HCT116 (cell line): ENCODE data around the gene CCRL2. TPM values are rescaled to one million over a fixed set of nuclear protein-coding genes. Genes with fewer than 3 reads are reported as not detected.

Experiments
- ATAC-seq: fragments of 200-7000 bp; cut with Tn5 transposase; 2 replicates; pipeline ENCODE4 v1.9.1; 2020; ENCODE audit warnings: mild to moderate bottlenecking, moderate library complexity
- BruUV-seq: library from RNA; stranded (reverse); fragments of 400-500 nt; replicated peaks from 2 replicates; lab custom pipeline; 2021; lab: Mats Ljungman, UMichigan
- CTCF ChIA-PET: fragments of 300-600 bp; sonication (Branson Sonifier 250); formaldehyde crosslinking; loops from one replicate; lab custom pipeline; 2021; ENCODE audit warnings: antibody characterized with exemption; lab: Charles Lee
- POLR2A ChIA-PET: fragments of 300-600, 350-600 bp; sonication (Branson Sonifier 250); formaldehyde crosslinking; loops from one replicate; lab custom pipeline; 2021; ENCODE audit warnings: antibody characterized with exemption; lab: Charles Lee
- RAD21 ChIA-PET, 2 experiments: fragments of 300-600 bp; sonication (Branson Sonifier 250); formaldehyde crosslinking; loops; one replicate each; lab custom pipeline; 2023; ENCODE audit warnings: low total read pairs in 2 of 2; ENCODE audit not compliant: uncharacterized antibody in 2 of 2, unreplicated experiment in 2 of 2, low non-redundant PET in 1 of 2; lab: Charles Lee
- DNase-seq: peaks from one replicate; pipeline ENCODE4 v3.0.0-alpha.2; 2010; ENCODE audit warnings: low read depth, low spot score
- H2AFZ ChIP-seq: fragments of 200-600 bp; shearing (Covaris generic), sonication (generic); 2 replicates; pipeline ENCODE4 v1.6.1; 2017; ENCODE audit warnings: low read depth, mixed run types, mixed read lengths, antibody characterized with exemption, low read length; ENCODE audit not compliant: poor library complexity, severe bottlenecking
- H3K27ac ChIP-seq: 2 replicates; pipeline ENCODE4 v1.5.1; 2012; ENCODE audit warnings: low read depth, low read length
- H3K27me3 ChIP-seq: fragments of 200-600 bp; sonication (generic); 2 replicates; pipeline ENCODE4 v1.6.1; 2016; ENCODE audit warnings: mixed run types, low read length, mixed read lengths; ENCODE audit not compliant: insufficient read depth
- H3K36me3 ChIP-seq, 2 experiments: fragments of 200-500 bp in 1 of 2; fragments of 200-600 bp in 1 of 2; sonication (Bioruptor generic) in 1 of 2; sonication (generic) in 1 of 2; 2 replicates each; pipeline versions ENCODE4 v1.5.1 to v1.6.1; 2014 to 2016; ENCODE audit warnings: low read length in 2 of 2, inconsistent platforms in 1 of 2, mixed read lengths in 1 of 2, mixed run types in 1 of 2; ENCODE audit not compliant: insufficient read depth in 2 of 2, control insufficient read depth in 1 of 2
- H3K4me1 ChIP-seq, 2 experiments: fragments of 200-600 bp in 1 of 2; sonication (generic) in 1 of 2; 2 replicates each; pipeline versions ENCODE4 v1.5.1 to v1.6.1; 2012 to 2017; ENCODE audit warnings: low read length in 2 of 2, inconsistent platforms in 1 of 2, mild to moderate bottlenecking in 1 of 2, mixed read lengths in 1 of 2, mixed run types in 1 of 2, moderate library complexity in 1 of 2; ENCODE audit not compliant: insufficient read depth in 2 of 2, control insufficient read depth in 1 of 2
- H3K4me2 ChIP-seq: fragments of 200-600 bp; sonication (generic); 2 replicates; pipeline ENCODE4 v1.6.1; 2017; ENCODE audit warnings: mixed run types, low read length, mixed read lengths
- H3K4me3 ChIP-seq, 2 experiments: fragments of 200-600 bp in 1 of 2; sonication (generic) in 1 of 2; replicated peaks in 1 of 2; 2 replicates each; pipeline ENCODE4 v1.5.1; 2011 to 2016; ENCODE audit warnings: low read length in 2 of 2, control low read depth in 1 of 2, low read depth in 1 of 2, mild to moderate bottlenecking in 1 of 2, mixed read lengths in 1 of 2, mixed run types in 1 of 2
- H3K79me2 ChIP-seq: fragments of 200-600 bp; sonication (generic); 2 replicates; pipeline ENCODE4 v1.6.1; 2017; ENCODE audit warnings: mild to moderate bottlenecking, mixed run types, low read length, moderate library complexity, mixed read lengths; ENCODE audit not compliant: insufficient read depth
- H3K9ac ChIP-seq: fragments of 200-600 bp; sonication (generic); 2 replicates; pipeline ENCODE4 v1.6.1; 2016; ENCODE audit warnings: low read length, mixed read lengths
- H3K9me2 ChIP-seq: fragments of 200-600 bp; sonication (generic), shearing (Covaris generic); 2 replicates; pipeline ENCODE4 v1.6.1; 2017; ENCODE audit warnings: mixed run types, mild to moderate bottlenecking, moderate library complexity; ENCODE audit not compliant: insufficient read depth
- H3K9me3 ChIP-seq, 2 experiments: fragments of 200-500 bp in 1 of 2; fragments of 200-600 bp in 1 of 2; sonication (Bioruptor generic) in 1 of 2; sonication (generic) in 1 of 2; 2 replicates each; pipeline ENCODE4 v1.6.1; 2014 to 2017; ENCODE audit warnings: low read length in 2 of 2, mixed read lengths in 2 of 2, inconsistent platforms in 1 of 2, low read depth in 1 of 2, mild to moderate bottlenecking in 1 of 2, mixed run types in 1 of 2, moderate library complexity in 1 of 2; ENCODE audit not compliant: control insufficient read depth in 1 of 2, insufficient read depth in 1 of 2
- H4K20me1 ChIP-seq: fragments of 200-600 bp; sonication (generic), shearing (Covaris generic); 2 replicates; pipeline ENCODE4 v1.6.1; 2017; ENCODE audit warnings: mixed run types, mild to moderate bottlenecking, moderate library complexity; ENCODE audit not compliant: insufficient read depth
- CBX3 ChIP-seq: IDR thresholded peaks from 2 replicates; pipeline ENCODE4 v1.6.1; 2012; ENCODE audit warnings: low read depth
- CTCF ChIP-seq, 3 experiments: fragments of 200-600 bp in 1 of 3; sonication (generic) in 1 of 3; IDR thresholded peaks in 2 of 3; conservative IDR thresholded peaks in 1 of 3; 2 replicates each; pipeline ENCODE4 v1.5.1; 2012 to 2017; ENCODE audit warnings: low read depth in 2 of 3, low read length in 2 of 3, antibody characterized with exemption in 1 of 3, borderline replicate concordance in 1 of 3, control low read depth in 1 of 3, mild to moderate bottlenecking in 1 of 3, mixed read lengths in 1 of 3, mixed run types in 1 of 3, moderate library complexity in 1 of 3; ENCODE audit not compliant: insufficient read depth in 1 of 3
- ELF1 ChIP-seq: IDR thresholded peaks from 2 replicates; pipeline ENCODE4 v1.6.1; 2012; ENCODE audit warnings: low read depth, borderline replicate concordance
- EZH2 ChIP-seq: fragments of 200-600 bp; sonication (generic); IDR thresholded peaks from 2 replicates; pipeline ENCODE4 v1.6.1; 2017; ENCODE audit warnings: antibody characterized with exemption, mixed run types
- FOSL1 ChIP-seq: IDR thresholded peaks from 2 replicates; pipeline ENCODE4 v1.6.1; 2012; ENCODE audit warnings: low read depth
- MAX ChIP-seq: IDR thresholded peaks from 2 replicates; pipeline ENCODE4 v1.6.1; 2012
- POLR2A ChIP-seq: IDR thresholded peaks from 2 replicates; pipeline ENCODE4 v1.7.0; 2011; ENCODE audit warnings: borderline replicate concordance; ENCODE audit not compliant: insufficient read depth, insufficient read length; ENCODE audit errors: extremely low read depth
- RAD21 ChIP-seq: IDR thresholded peaks from 2 replicates; pipeline ENCODE4 v1.6.1; 2012; ENCODE audit warnings: low read depth, mild to moderate bottlenecking
- REST ChIP-seq: IDR thresholded peaks from 2 replicates; pipeline ENCODE4 v1.6.1; 2012; ENCODE audit warnings: low read depth
- SIN3A ChIP-seq: IDR thresholded peaks from 2 replicates; pipeline ENCODE4 v1.6.1; 2012; ENCODE audit warnings: low read depth
- SP1 ChIP-seq: IDR thresholded peaks from 2 replicates; pipeline ENCODE4 v1.6.1; 2012; ENCODE audit warnings: low read depth
- SRF ChIP-seq: IDR thresholded peaks from 2 replicates; pipeline ENCODE4 v1.6.1; 2012; ENCODE audit warnings: low read depth
- TCF7L2 ChIP-seq: IDR thresholded peaks from 2 replicates; pipeline ENCODE4 v1.7.0; 2011; ENCODE audit warnings: borderline replicate concordance, inconsistent platforms; ENCODE audit not compliant: insufficient read depth, insufficient read length; ENCODE audit errors: extremely low read depth
- YY1 ChIP-seq: IDR thresholded peaks from 2 replicates; pipeline ENCODE4 v1.6.1; 2011; ENCODE audit warnings: low read length, low read depth, moderate library complexity, mild to moderate bottlenecking; ENCODE audit not compliant: insufficient replicate concordance; ENCODE audit errors: extremely low read depth
- ZFX ChIP-seq: fragments of 450-650 bp; IDR thresholded peaks from 2 replicates; pipeline ENCODE4 v1.6.1; 2017
- ZNF274 ChIP-seq: fragments of 200-500 bp; sonication (Bioruptor generic); IDR thresholded peaks from 2 replicates; pipeline ENCODE4 v1.6.1; 2014; ENCODE audit warnings: mild to moderate bottlenecking, low read depth, low read length, inconsistent platforms
- intact Hi-C: fragments of 100-400 bp; cut with micrococcal nuclease; formaldehyde crosslinking; loops from 2 replicates; pipeline ENCODE4 v1.10.0; 2022
- total RNA-seq: library from RNA; stranded (reverse); gene quantifications from one replicate; pipeline ENCODE4 v1.2.1, GENCODE V29; 2021; ENCODE audit not compliant: unreplicated experiment

CCRL2 gene
- total RNA-seq, 1 experiment from 2014 or later = not detected

GRCh38 chr3:46399098-46399497 is 8.0 kb upstream of the CCRL2 start:
- ATAC-seq (no peak), DNase-seq (no peak)
- ChIA-PET POLR2A (no interaction called here), RAD21 (no interaction called here), CTCF (no interaction called here)
- Histone ChIP-seq H3K36me3 (no peaks in the 10 kb centered on the region), H3K9ac (no peak overlapping the region), H2AFZ (no peak overlapping the region), H4K20me1 (no peaks in the 10 kb centered on the region), H3K4me1 (no peaks in the 10 kb centered on the region), H3K9me3 (no peaks in the 10 kb centered on the region), H3K27me3 (no peaks in the 10 kb centered on the region), H3K79me2 (no peaks in the 10 kb centered on the region), H3K9me2 (no peaks in the 10 kb centered on the region), H3K27ac (no peak overlapping the region), H3K4me3 (no peak overlapping the region), H3K4me2 (no peak overlapping the region)
- intact Hi-C loops = no loop called here
- BruUV-seq = no TSS peak
- TF ChIP-seq CTCF (IDR thresholded peaks at IDR 0.05 in 2 of 3, conservative IDR thresholded peaks at IDR 0.05 in 1 of 3; ENCODE audit: borderline replicate concordance in 1 of 3, insufficient read depth in 1 of 3, low read depth in 2 of 3, low read length in 2 of 3) (no peak), CBX3 (no peak), POLR2A (no peak), SP1 (no peak), SIN3A (no peak), SRF (no peak), YY1 (no peak), EZH2 (no peak), TCF7L2 (no peak), ELF1 (no peak), ZFX (no peak), ZNF274 (no peak), FOSL1 (no peak), RAD21 (no peak), REST (no peak), MAX (no peak)
